ENCODE data around the gene SPPL2A.
"Not testable (repeated sequence)": the region's sequence is repeated elsewhere in the genome, so short reads cannot be mapped to it uniquely, and the experiment has no call there.

Gene SPPL2A

DNA sequence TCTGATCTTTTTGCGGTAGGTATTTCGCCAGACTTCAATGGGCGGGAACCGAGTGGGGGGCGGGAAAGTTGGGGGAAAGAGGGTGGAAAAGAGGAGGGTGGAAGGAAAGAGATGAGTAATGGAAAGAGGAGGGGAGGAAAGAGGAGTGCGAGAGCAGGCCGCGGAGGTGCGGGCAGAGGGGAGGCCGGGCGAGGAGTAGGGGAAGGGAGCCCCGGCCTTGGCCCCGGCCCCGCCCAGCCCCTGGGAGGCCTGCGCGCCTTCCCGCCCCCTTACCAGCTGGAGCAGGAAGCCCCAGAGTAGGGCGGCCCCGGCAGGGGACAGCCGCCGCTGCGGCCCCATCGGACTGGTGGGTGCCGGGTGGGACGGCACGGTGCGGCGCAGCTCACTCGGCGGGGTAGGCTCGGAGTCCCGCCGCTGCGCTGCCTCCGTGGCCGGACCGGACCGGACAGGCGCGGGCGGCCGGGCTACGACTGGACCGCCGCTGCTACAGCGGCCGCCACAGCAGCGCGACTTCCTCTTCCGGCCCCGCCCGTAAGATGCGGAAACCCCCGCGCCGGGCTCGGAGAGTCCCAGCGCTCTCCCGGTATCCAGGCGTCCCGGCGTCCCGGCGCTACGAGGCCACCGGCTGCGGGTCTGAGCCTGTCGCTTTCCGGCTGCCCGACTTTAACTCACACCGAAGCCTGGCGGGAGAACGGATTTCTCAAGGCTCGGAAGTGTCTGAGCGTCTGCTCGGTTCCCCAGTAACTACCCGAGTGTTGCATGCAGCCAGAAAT lies at the start of gene SPPL2A:
TSS of gene SPPL2A (minus strand) at position 512 of the 773 bp plus-strand sequence. CDS start at position 339, 173 bp downstream.
- ATAC-seq (ENCODE audit: low read depth) (peak; percentile 87), DNase-seq (ENCODE audit: low spot score in 2 of 2) (peak; percentile 69 to 85)
- peak within 1 kb of the TSS; percentile 90 for H3K27ac Mint-ChIP-seq
- peaks cover 27% of the 10 kb centered on the region for H3K4me1 Mint-ChIP-seq
- H3K27me3 Mint-ChIP-seq, result no peaks in the 10 kb centered on the region
- no peaks in the 10 kb centered on the region for H3K9me3 Mint-ChIP-seq
- H3K4me3 Mint-ChIP-seq, result peak within 1 kb of the TSS; percentile 89
- no peaks in the 10 kb centered on the region for H3K36me3 Mint-ChIP-seq

GRCh38 chr15:50814634-50815033 lies 49.1 kb upstream of the SPPL2A start:
- Mint-ChIP-seq H3K4me3 (no peak overlapping the region), H3K27ac (no peak overlapping the region), H3K27me3 (peaks cover 1% of the 10 kb centered on the region), H3K36me3 (no peaks in the 10 kb centered on the region), H3K9me3 (no peaks in the 10 kb centered on the region), H3K4me1 (no peaks in the 10 kb centered on the region)
- DNase-seq (ENCODE audit: low spot score in 2 of 2) (no peak), ATAC-seq (ENCODE audit: low read depth) (no peak)

- DNase-seq (ENCODE audit: low spot score in 2 of 2) (no peak), ATAC-seq (ENCODE audit: low read depth) (no peak)
- no peaks in the 10 kb centered on the region for H3K9me3 Mint-ChIP-seq
- H3K36me3 Mint-ChIP-seq, result no peaks in the 10 kb centered on the region
- no peak overlapping the region for H3K4me3 Mint-ChIP-seq
- H3K4me1 Mint-ChIP-seq, result no peaks in the 10 kb centered on the region
- H3K27me3 Mint-ChIP-seq, result peaks cover under 1% of the 10 kb centered on the region
- no peak overlapping the region for H3K27ac Mint-ChIP-seq
These were observed 48.4 kb upstream of the SPPL2A start for GRCh38 chr15:50813865-50814264.

DNA sequence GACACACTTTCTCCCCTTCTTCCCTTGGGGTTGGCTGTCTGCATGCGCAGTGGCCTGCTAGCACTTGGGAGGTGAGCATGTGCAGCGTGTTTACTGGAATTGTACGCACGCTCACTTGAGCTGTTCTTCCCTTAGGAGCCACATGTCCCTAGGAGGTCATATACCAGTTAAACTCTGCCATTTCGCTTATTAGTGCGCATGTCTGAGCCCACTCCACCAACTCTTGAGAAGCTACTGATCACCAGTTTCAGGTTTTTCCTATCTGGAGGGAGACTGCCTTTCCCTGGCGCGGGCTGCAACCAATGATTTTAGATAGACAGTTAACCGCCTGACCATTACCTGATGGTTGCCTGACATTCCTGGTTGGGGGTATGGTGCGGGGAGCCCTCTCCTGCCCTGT lies 47.6 kb upstream of the SPPL2A start:
- DNase-seq (ENCODE audit: low spot score in 2 of 2) (no peak), ATAC-seq (ENCODE audit: low read depth) (no peak)
- H3K9me3 Mint-ChIP-seq, result no peaks in the 10 kb centered on the region

GRCh38 chr15:50812181-50812506 lies 46.6 kb upstream of the SPPL2A start:
- not testable (repeated sequence) for H3K4me1 Mint-ChIP-seq; H3K36me3 Mint-ChIP-seq; H3K9me3 Mint-ChIP-seq; H3K27me3 Mint-ChIP-seq; ATAC-seq (ENCODE audit: low read depth); DNase-seq (ENCODE audit: low spot score in 2 of 2); H3K4me3 Mint-ChIP-seq; H3K27ac Mint-ChIP-seq

More for the DNA sequence above, 47.6 kb upstream of the SPPL2A start:
- Mint-ChIP-seq H3K27me3 (peaks cover 4% of the 10 kb centered on the region), H3K4me1 (no peaks in the 10 kb centered on the region), H3K27ac (no peak overlapping the region), H3K36me3 (no peaks in the 10 kb centered on the region), H3K4me3 (no peak overlapping the region)

DNA sequence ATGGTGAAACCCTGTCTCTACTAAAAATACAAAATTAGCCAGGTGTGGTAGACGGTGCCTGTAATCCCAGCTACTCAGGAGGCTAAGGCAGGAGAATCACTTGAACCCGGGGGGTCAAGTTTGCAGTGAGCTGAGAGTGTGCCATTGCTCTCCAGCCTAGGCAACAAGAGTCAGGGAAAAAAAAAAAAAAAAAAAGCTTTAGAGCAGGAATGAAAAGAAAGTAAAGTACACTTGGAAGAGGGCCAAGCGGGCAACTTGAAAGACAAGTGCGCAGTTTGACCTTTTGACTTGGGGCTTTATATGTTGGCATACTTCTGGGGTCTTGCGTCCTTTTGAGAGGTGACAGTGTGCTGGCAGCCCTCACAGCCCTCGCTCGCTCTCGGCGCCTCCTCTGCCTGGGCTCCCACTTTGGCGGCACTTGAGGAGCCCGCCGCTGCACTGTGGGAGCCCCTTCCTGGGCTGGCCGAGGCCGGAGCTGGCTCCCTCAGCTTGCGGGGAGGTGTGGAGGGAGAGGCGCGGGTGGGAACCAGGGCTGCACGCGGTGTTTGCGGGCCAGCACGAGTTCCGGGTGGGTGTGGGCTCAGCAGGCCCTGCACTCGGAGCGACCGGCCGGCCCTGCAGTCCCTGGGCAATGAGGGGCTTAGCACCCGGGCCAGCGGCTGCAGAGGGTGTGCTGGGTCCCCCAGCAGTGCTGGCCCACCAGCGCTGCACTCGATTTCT lies 46.1 kb upstream of the SPPL2A start:
- not testable (repeated sequence) for ATAC-seq (ENCODE audit: low read depth); H3K4me3 Mint-ChIP-seq; H3K27ac Mint-ChIP-seq; H3K9me3 Mint-ChIP-seq; H3K27me3 Mint-ChIP-seq; H3K4me1 Mint-ChIP-seq; H3K36me3 Mint-ChIP-seq; DNase-seq (ENCODE audit: low spot score in 2 of 2)

GRCh38 chr15:50810128-50810527 lies 44.6 kb upstream of the SPPL2A start:
- peaks cover 6% of the 10 kb centered on the region for H3K27me3 Mint-ChIP-seq
- H3K27ac Mint-ChIP-seq, result no peak overlapping the region
- H3K36me3 Mint-ChIP-seq, result no peaks in the 10 kb centered on the region
- no peak overlapping the region for H3K4me3 Mint-ChIP-seq
- DNase-seq (ENCODE audit: low spot score in 2 of 2), result no peak
- H3K9me3 Mint-ChIP-seq, result no peaks in the 10 kb centered on the region
- ATAC-seq (ENCODE audit: low read depth), result no peak
- H3K4me1 Mint-ChIP-seq, result no peaks in the 10 kb centered on the region

DNA sequence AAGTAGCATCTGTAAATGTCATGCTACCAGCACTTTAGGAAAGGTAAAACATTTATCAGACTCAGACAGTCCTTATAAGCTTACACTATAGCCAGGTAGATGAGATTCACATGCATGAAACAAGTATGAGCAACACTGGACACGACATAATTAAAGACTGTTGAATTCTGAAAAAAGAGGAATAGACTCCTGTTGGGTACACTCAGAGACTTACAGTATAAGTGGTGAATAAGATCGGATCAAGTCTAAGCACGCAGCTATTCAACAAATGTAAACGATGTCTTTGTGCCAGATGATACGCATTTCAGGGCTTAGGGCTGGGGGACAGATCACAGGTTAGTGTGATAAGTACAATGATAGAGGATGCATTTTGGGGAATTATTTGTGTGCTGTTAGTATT lies 43.2 kb upstream of the SPPL2A start:
- Mint-ChIP-seq H3K4me3 (no peak overlapping the region), H3K27ac (no peak overlapping the region), H3K36me3 (no peaks in the 10 kb centered on the region), H3K4me1 (no peaks in the 10 kb centered on the region), H3K27me3 (peaks cover 6% of the 10 kb centered on the region), H3K9me3 (no peaks in the 10 kb centered on the region)
- no peak for ATAC-seq (ENCODE audit: low read depth)
- no peak for DNase-seq (ENCODE audit: low spot score in 2 of 2)

- ATAC-seq (ENCODE audit: low read depth) (no peak), DNase-seq (ENCODE audit: low spot score in 2 of 2) (no peak)
- no peaks in the 10 kb centered on the region for H3K36me3 Mint-ChIP-seq
- H3K27me3 Mint-ChIP-seq, result peaks cover 3% of the 10 kb centered on the region
- no peaks in the 10 kb centered on the region for H3K4me1 Mint-ChIP-seq
- H3K9me3 Mint-ChIP-seq, result no peaks in the 10 kb centered on the region
- no peak overlapping the region for H3K4me3 Mint-ChIP-seq
- H3K27ac Mint-ChIP-seq, result no peak overlapping the region
These were observed 38.1 kb upstream of the SPPL2A start for GRCh38 chr15:50803479-50804180.

- Mint-ChIP-seq H3K27me3 (no peaks in the 10 kb centered on the region), H3K36me3 (no peaks in the 10 kb centered on the region)
- no peak for ATAC-seq (ENCODE audit: low read depth)
These were observed 35.2 kb upstream of the SPPL2A start for GRCh38 chr15:50800715-50801114.

DNA sequence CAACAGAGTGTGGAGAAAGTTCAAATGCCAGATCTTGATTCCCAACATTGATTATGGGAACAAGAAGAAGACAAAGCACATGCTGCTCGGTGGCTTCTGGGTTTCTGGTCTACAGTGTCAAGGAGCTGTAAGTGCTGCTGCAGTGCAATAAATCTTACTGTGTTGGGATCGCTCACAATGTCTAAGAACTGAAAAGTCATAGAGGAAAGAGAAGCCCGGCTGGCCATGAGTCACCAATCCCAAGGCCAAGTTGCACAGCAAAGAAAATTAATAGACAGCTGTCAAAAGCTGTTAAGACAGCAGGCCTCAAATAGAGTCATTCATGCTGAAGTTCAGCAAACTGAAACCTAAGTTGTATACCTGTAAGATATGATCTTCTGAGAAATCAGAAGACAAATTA lies 33.2 kb upstream of the SPPL2A start:
- no peak overlapping the region for H3K4me3 Mint-ChIP-seq
- H3K9me3 Mint-ChIP-seq, result no peaks in the 10 kb centered on the region
- no peaks in the 10 kb centered on the region for H3K27me3 Mint-ChIP-seq
- H3K4me1 Mint-ChIP-seq, result no peaks in the 10 kb centered on the region
- ATAC-seq (ENCODE audit: low read depth) (no peak), DNase-seq (ENCODE audit: low spot score in 2 of 2) (no peak)
- no peak overlapping the region for H3K27ac Mint-ChIP-seq
- no peaks in the 10 kb centered on the region for H3K36me3 Mint-ChIP-seq

More at GRCh38 chr15:50800715-50801114, 35.2 kb upstream of the SPPL2A start:
- H3K4me1 Mint-ChIP-seq, result no peaks in the 10 kb centered on the region
- DNase-seq (ENCODE audit: low spot score in 2 of 2), result no peak
- H3K9me3 Mint-ChIP-seq, result no peaks in the 10 kb centered on the region
- no peak overlapping the region for H3K27ac Mint-ChIP-seq
- no peak overlapping the region for H3K4me3 Mint-ChIP-seq

- Mint-ChIP-seq H3K4me3 (no peak overlapping the region), H3K27me3 (no peaks in the 10 kb centered on the region), H3K36me3 (no peaks in the 10 kb centered on the region), H3K4me1 (no peaks in the 10 kb centered on the region), H3K9me3 (no peaks in the 10 kb centered on the region), H3K27ac (no peak overlapping the region)
- ATAC-seq (ENCODE audit: low read depth) (no peak), DNase-seq (ENCODE audit: low spot score in 2 of 2) (no peak)
These were observed 32.4 kb upstream of the SPPL2A start for GRCh38 chr15:50797926-50798325.

DNA sequence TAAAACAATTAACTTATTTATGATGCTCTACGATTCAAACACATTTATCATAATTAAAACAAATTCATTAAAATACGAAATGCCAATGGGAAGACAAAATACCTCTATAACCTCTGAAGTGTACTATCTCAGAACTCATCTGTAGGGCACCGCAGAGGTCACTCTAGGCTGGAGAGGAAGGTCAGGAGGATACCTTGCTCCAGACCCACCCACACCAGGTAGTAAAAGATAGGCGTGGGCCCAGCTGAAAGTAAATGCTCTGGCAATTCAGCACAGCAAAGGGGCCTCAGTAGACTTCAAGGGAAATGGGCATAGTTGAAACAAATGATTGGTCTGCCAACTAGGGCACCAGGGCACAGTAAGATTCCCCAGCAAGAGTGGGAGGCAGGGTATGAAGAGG lies 26.0 kb upstream of the SPPL2A start:
- ATAC-seq (ENCODE audit: low read depth) (no peak), DNase-seq (ENCODE audit: low spot score in 2 of 2) (no peak)
- Mint-ChIP-seq H3K4me1 (no peaks in the 10 kb centered on the region), H3K27ac (no peak overlapping the region), H3K36me3 (no peaks in the 10 kb centered on the region), H3K4me3 (no peak overlapping the region), H3K9me3 (no peaks in the 10 kb centered on the region), H3K27me3 (no peaks in the 10 kb centered on the region)

DNA sequence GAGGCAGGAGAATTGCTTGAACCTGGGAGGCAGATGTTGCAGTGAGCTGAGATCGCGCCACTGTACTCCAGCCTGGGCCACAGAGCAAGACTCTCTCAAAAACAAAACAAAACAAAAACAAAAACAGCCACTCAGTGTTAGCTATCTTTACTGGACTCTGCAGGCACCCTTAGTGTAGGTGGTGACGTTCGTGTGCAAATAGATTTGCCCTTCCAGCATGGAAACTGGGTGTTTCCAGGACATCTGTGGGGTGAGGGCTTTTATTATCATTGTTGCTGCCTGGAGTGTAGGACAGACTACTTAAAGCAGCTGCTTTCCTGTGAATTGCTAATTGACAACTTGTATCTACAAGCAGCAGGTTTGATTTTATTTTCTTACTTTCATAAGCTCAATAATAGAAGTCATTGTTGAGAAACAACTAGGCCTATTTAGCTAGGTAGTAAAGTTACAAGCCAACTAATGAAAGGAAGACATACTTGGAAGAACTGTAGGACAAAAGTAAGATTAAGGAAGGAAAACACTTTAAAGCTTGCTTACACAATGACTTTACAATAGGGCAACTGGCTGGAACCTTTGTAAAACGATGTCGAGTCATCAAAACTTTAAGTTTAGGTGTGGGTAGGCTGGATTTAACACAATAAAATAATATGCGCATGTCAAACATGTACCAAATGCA lies 25.4 kb upstream of the SPPL2A start:
- DNase-seq (ENCODE audit: low spot score in 2 of 2) (no peak), ATAC-seq (ENCODE audit: low read depth) (no peak)
- Mint-ChIP-seq H3K27ac (no peak overlapping the region), H3K9me3 (no peaks in the 10 kb centered on the region), H3K4me3 (no peak overlapping the region), H3K36me3 (no peaks in the 10 kb centered on the region), H3K27me3 (no peaks in the 10 kb centered on the region), H3K4me1 (no peaks in the 10 kb centered on the region)

All from memory B cell (primary cell).